ENCODE results near the gene WASHC2A.
"Not testable (repeated sequence)": the region's sequence is repeated elsewhere in the genome, so short reads cannot be mapped to it uniquely, and the experiment has no call there.

DNA sequence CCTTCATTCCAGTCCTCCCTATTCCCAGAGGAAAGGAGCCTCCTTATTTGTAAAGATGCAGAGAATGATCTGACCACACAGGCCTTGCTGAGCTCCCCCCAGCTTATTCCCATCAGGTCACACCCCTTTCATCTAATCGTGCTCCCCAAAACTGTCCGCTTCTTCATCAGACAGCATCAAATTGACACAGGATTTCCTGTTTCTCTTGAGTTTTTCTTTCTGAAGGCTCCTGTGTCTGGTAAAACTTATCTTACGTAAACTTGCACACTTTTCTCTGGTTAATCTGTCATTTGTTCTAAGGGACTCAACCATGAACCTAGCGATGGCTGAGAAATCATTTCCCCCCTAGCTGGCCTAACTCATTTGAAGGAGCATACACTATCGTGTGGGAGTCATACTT lies 20.2 kb upstream of the WASHC2A start:
- not testable (repeated sequence) for TF ChIP-seq POLR2A (IDR thresholded peaks at IDR 0.05)
- TF ChIP-seq, protein P1, sequence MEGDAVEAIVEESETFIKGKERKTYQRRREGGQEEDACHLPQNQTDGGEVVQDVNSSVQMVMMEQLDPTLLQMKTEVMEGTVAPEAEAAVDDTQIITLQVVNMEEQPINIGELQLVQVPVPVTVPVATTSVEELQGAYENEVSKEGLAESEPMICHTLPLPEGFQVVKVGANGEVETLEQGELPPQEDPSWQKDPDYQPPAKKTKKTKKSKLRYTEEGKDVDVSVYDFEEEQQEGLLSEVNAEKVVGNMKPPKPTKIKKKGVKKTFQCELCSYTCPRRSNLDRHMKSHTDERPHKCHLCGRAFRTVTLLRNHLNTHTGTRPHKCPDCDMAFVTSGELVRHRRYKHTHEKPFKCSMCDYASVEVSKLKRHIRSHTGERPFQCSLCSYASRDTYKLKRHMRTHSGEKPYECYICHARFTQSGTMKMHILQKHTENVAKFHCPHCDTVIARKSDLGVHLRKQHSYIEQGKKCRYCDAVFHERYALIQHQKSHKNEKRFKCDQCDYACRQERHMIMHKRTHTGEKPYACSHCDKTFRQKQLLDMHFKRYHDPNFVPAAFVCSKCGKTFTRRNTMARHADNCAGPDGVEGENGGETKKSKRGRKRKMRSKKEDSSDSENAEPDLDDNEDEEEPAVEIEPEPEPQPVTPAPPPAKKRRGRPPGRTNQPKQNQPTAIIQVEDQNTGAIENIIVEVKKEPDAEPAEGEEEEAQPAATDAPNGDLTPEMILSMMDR (IDR thresholded peaks at IDR 0.05) = not testable (repeated sequence)
